OCI-LY3 (cell line): ENCODE measurements around the gene DMBX1.

Experiments used
- H2AFZ ChIP-seq: fragments of 200-600, 300-600 bp; shearing (Covaris generic); 2 replicates; pipeline ENCODE4 v1.6.0; 2014; ENCODE audit warnings: antibody characterized with exemption, low read depth, low read length
- H3K27ac ChIP-seq: fragments of 200-600, 300-600 bp; sonication (generic); 2 replicates; pipeline ENCODE4 v1.5.1; 2014; ENCODE audit warnings: mild to moderate bottlenecking, low read length, moderate library complexity, mixed read lengths
- H3K27me3 ChIP-seq: fragments of 200-600, 300-600 bp; sonication (generic); 2 replicates; pipeline ENCODE4 v1.6.1; 2014; ENCODE audit warnings: low read depth, low read length, mixed read lengths
- H3K36me3 ChIP-seq: fragments of 200-600, 300-600 bp; sonication (generic); replicated peaks from 2 replicates; pipeline ENCODE3; 2014; ENCODE audit warnings: low read depth, low read length, mixed read lengths
- H3K4me1 ChIP-seq: fragments of 300-600, 200-600 bp; sonication (generic); 2 replicates; pipeline ENCODE4 v1.6.1; 2014; ENCODE audit warnings: low read length, mixed read lengths
- H3K4me2 ChIP-seq: fragments of 200-600, 300-600 bp; sonication (generic); 2 replicates; pipeline ENCODE4 v1.6.1; 2014; ENCODE audit warnings: low read length, mixed read lengths
- H3K4me3 ChIP-seq: fragments of 300-600, 200-600 bp; sonication (generic); 2 replicates; pipeline ENCODE4 v1.5.1; 2014; ENCODE audit warnings: antibody characterized with exemption, mild to moderate bottlenecking, low read length, moderate library complexity
- H3K79me2 ChIP-seq: fragments of 300-600, 200-600 bp; shearing (Covaris generic); 2 replicates; pipeline ENCODE4 v1.6.1; 2014; ENCODE audit warnings: mild to moderate bottlenecking, low read length, mixed read lengths
- H3K9ac ChIP-seq: fragments of 300-600, 200-600 bp; shearing (Covaris generic); 2 replicates; pipeline ENCODE4 v1.6.0; 2014; ENCODE audit warnings: mild to moderate bottlenecking, low read length, moderate library complexity
- H3K9me3 ChIP-seq: fragments of 200-600, 300-600 bp; shearing (Covaris generic); 2 replicates; pipeline ENCODE4 v1.6.1; 2014; ENCODE audit warnings: low read length, mixed read lengths; ENCODE audit not compliant: insufficient read depth
- H4K20me1 ChIP-seq: fragments of 200-600, 300-600 bp; sonication (generic); 2 replicates; pipeline ENCODE4 v1.6.1; 2016; ENCODE audit warnings: low read length, mixed read lengths; ENCODE audit not compliant: insufficient read depth
- CTCF ChIP-seq: fragments of 200-600, 300-600 bp; sonication (generic); IDR thresholded peaks from 2 replicates; pipeline ENCODE4 v1.5.1; 2014; ENCODE audit warnings: antibody characterized with exemption, low read length, low read depth
- EZH2phosphoT487 ChIP-seq: fragments of 200-600 bp; shearing (Covaris generic); IDR thresholded peaks from 2 replicates; pipeline ENCODE4 v1.6.1; 2018; ENCODE audit warnings: antibody characterized with exemption, mixed run types, low read depth

The DMBX1 gene

DNA sequence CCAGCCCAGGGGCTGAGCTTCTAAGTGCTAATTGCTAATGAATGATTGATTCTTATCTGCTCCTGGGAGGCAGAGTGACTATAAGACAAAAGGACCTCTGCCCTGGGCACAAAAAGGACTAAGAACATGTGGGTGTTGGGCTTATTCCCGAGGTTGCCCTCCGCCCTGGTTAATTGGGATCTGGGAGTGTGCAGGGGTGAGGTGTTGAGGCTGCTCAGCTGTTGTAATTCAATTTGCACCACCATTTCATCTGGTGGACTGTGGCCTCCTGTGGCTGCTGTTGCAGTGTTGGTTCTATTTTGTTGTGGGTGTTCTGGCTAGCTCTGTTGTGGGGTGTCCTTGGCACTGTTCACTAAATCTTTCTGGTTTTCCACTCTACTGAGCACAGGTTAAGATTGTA lies 48.5 kb downstream of the DMBX1 start:
- Histone ChIP-seq H3K9me3 (no peaks in the 10 kb centered on the region), H3K36me3 (no peaks in the 10 kb centered on the region), H3K4me3 (no peak overlapping the region), H2AFZ (no peak overlapping the region), H3K4me1 (peaks cover 7% of the 10 kb centered on the region), H3K27ac (no peak overlapping the region), H3K27me3 (peaks cover 20% of the 10 kb centered on the region), H3K4me2 (no peak overlapping the region), H3K9ac (no peak overlapping the region), H3K79me2 (no peaks in the 10 kb centered on the region), H4K20me1 (no peaks in the 10 kb centered on the region)
- TF ChIP-seq EZH2phosphoT487: no peak
- TF ChIP-seq CTCF: no peak
